Measurements from ENCODE around the gene MGST2.

The MGST2 gene

DNA sequence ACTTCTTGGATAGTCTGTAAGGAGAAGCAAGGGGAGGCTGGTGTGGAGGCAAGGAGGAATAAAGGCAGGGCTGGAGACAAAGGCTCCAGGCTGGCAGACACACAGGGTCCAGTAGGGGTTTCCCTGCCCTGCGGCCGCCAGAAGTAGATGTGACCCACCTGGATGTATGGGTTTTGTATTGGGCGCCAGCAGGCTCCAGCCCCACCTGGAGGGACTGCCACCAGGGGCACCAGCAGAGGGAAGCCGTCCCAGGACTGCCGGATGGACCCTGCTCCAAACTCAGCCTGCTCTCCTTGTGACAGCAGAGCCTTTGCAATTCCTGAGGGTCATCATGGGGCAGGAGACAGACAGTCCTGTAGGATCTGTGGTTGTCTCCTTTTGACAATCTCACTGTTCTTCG lies 52.7 kb downstream of the MGST2 start:
- TF ChIP-seq, protein P1, sequence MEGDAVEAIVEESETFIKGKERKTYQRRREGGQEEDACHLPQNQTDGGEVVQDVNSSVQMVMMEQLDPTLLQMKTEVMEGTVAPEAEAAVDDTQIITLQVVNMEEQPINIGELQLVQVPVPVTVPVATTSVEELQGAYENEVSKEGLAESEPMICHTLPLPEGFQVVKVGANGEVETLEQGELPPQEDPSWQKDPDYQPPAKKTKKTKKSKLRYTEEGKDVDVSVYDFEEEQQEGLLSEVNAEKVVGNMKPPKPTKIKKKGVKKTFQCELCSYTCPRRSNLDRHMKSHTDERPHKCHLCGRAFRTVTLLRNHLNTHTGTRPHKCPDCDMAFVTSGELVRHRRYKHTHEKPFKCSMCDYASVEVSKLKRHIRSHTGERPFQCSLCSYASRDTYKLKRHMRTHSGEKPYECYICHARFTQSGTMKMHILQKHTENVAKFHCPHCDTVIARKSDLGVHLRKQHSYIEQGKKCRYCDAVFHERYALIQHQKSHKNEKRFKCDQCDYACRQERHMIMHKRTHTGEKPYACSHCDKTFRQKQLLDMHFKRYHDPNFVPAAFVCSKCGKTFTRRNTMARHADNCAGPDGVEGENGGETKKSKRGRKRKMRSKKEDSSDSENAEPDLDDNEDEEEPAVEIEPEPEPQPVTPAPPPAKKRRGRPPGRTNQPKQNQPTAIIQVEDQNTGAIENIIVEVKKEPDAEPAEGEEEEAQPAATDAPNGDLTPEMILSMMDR (IDR thresholded peaks at IDR 0.05) = no peak
- no peak overlapping the region for H3K27ac Mint-ChIP-seq
- H3K4me1 Mint-ChIP-seq = peaks cover 37% of the 10 kb centered on the region

GRCh38 chr4:139718833-139719232 lies 53.2 kb downstream of the MGST2 start:
- Mint-ChIP-seq H3K4me1 (peaks cover 32% of the 10 kb centered on the region), H3K36me3 (ENCODE audit: low read depth) (peaks cover 64% of the 10 kb centered on the region), H3K27me3 (ENCODE audit: low read depth, poor library complexity) (no peaks in the 10 kb centered on the region), H3K9me3 (no peaks in the 10 kb centered on the region), H3K27ac (peak overlapping the region; percentile 68), H3K4me3 (no peak overlapping the region)
- TF ChIP-seq, protein P1 (IDR thresholded peaks at IDR 0.05) = no peak
- no peak for DNase-seq

More for the DNA sequence above, 52.7 kb downstream of the MGST2 start:
- Mint-ChIP-seq H3K27me3 (ENCODE audit: low read depth, poor library complexity) (no peaks in the 10 kb centered on the region), H3K4me3 (no peak overlapping the region), H3K9me3 (no peaks in the 10 kb centered on the region), H3K36me3 (ENCODE audit: low read depth) (peaks cover 59% of the 10 kb centered on the region)
- DNase-seq = no peak

- peaks cover 70% of the 10 kb centered on the region for H3K36me3 Mint-ChIP-seq (ENCODE audit: low read depth)
- no peaks in the 10 kb centered on the region for H3K27me3 Mint-ChIP-seq (ENCODE audit: low read depth, poor library complexity)
- H3K4me3 Mint-ChIP-seq = no peak overlapping the region
- H3K4me1 Mint-ChIP-seq = peaks cover 25% of the 10 kb centered on the region
- DNase-seq = no peak
- no peaks in the 10 kb centered on the region for H3K9me3 Mint-ChIP-seq
- TF ChIP-seq, protein P1 (IDR thresholded peaks at IDR 0.05) = no peak
- no peak overlapping the region for H3K27ac Mint-ChIP-seq
Observed at GRCh38 chr4:139719381-139720101, 53.9 kb downstream of the MGST2 start.

- TF ChIP-seq, protein P1 (IDR thresholded peaks at IDR 0.05) = no peak
- Mint-ChIP-seq H3K36me3 (ENCODE audit: low read depth) (peaks cover 75% of the 10 kb centered on the region), H3K27me3 (ENCODE audit: low read depth, poor library complexity) (no peaks in the 10 kb centered on the region), H3K27ac (no peak overlapping the region), H3K9me3 (no peaks in the 10 kb centered on the region), H3K4me1 (peaks cover 14% of the 10 kb centered on the region), H3K4me3 (no peak overlapping the region)
- no peak for DNase-seq
Observed at GRCh38 chr4:139720806-139721205, 55.2 kb downstream of the MGST2 start.

GRCh38 chr4:139721789-139722188 lies 56.2 kb downstream of the MGST2 start:
- H3K27ac Mint-ChIP-seq = peak overlapping the region; percentile 50
- H3K27me3 Mint-ChIP-seq (ENCODE audit: low read depth, poor library complexity) = no peaks in the 10 kb centered on the region
- TF ChIP-seq, protein P1 (IDR thresholded peaks at IDR 0.05) = no peak
- no peaks in the 10 kb centered on the region for H3K9me3 Mint-ChIP-seq
- no peak for DNase-seq
- peaks cover 74% of the 10 kb centered on the region for H3K36me3 Mint-ChIP-seq (ENCODE audit: low read depth)
- H3K4me1 Mint-ChIP-seq = peaks cover 13% of the 10 kb centered on the region
- H3K4me3 Mint-ChIP-seq = no peak overlapping the region

DNA sequence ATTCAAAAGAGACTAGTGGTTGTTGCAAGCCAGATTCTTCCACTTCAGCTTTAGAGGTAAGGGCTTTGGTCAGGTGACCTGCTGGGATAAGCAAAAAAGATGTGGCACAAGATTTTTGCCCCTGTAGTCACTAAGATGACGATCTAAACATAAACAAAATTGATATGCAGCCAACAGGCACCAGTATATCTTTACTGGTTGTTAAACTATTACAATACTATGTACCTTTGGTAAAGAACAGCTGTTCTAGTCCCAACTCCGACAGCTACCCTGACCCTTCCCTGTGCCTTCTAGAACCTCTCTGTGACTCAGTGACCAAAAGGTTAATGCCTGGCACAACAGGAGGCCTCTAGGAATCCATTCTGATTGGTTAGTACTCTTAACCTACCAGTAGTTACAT lies 59.6 kb downstream of the MGST2 start:
- no peak overlapping the region for H3K27ac Mint-ChIP-seq

More for the DNA sequence above, 59.6 kb downstream of the MGST2 start:
- Mint-ChIP-seq H3K27me3 (ENCODE audit: low read depth, poor library complexity) (no peaks in the 10 kb centered on the region), H3K4me1 (peaks cover 34% of the 10 kb centered on the region), H3K36me3 (ENCODE audit: low read depth) (peaks cover 72% of the 10 kb centered on the region), H3K9me3 (no peaks in the 10 kb centered on the region), H3K4me3 (no peak overlapping the region)
- no peak for DNase-seq
- TF ChIP-seq, protein P1 (IDR thresholded peaks at IDR 0.05) = no peak

Data from nephron progenitor cell (in vitro differentiated cells).